ENCODE measurements around the gene TRIM54.
"Not testable (repeated sequence)": the region's sequence is repeated elsewhere in the genome, so short reads cannot be mapped to it uniquely, and the experiment has no call there.

Gene TRIM54

GRCh38 chr2:27264753-27265535 lies 17.3 kb upstream of the TRIM54 start:
- Histone ChIP-seq H4K5ac (ENCODE audit: low read length) (no peak overlapping the region), H2BK15ac (replicated peaks; ENCODE audit: low read depth) (no peak overlapping the region), H3K27ac (ENCODE audit: low read depth, low read length) (no peak overlapping the region), H3K23ac (ENCODE audit: low read length) (peak overlapping the region; percentile 50), H4K8ac (ENCODE audit: low read depth, low read length) (no peak overlapping the region), H2BK5ac (ENCODE audit: low read length) (no peak overlapping the region), H3K4me1 (ENCODE audit: control insufficient read depth, low read depth, low read length) (no peaks in the 10 kb centered on the region), H3K79me1 (ENCODE audit: low read length) (no peaks in the 10 kb centered on the region), H3K27me3 (ENCODE audit: insufficient read depth, low read length, poor library complexity) (peaks cover 52% of the 10 kb centered on the region), H3K18ac (ENCODE audit: low read length) (no peak overlapping the region), H3K4ac (ENCODE audit: low read depth, low read length) (no peak overlapping the region), H3K4me3 (ENCODE audit: low read length) (peak overlapping the region; percentile 30), H2BK120ac (ENCODE audit: low read depth, low read length) (no peak overlapping the region), H2AK5ac (ENCODE audit: low read length) (no peak overlapping the region), H3K9ac (ENCODE audit: low read length) (peak overlapping the region; percentile 56), H3K36me3 (ENCODE audit: control insufficient read depth, insufficient read depth, low read length) (no peaks in the 10 kb centered on the region), H3K4me2 (ENCODE audit: low read length) (peak overlapping the region; percentile 88), H3K56ac (ENCODE audit: low read length) (peak overlapping the region; percentile 49), H3K79me2 (ENCODE audit: control insufficient read depth, insufficient read depth, low read length) (no peaks in the 10 kb centered on the region)
- WGBS (ENCODE audit: extremely low coverage, insufficient coverage, low lambda C conversion rate): no CpG with 5 or more reads among the region's 56 CpGs
- DNase-seq: peak; percentile 87

- H3K4ac ChIP-seq (ENCODE audit: low read depth, low read length): no peak overlapping the region
- H2AK5ac ChIP-seq (ENCODE audit: low read length): no peak overlapping the region
- H3K4me3 ChIP-seq (ENCODE audit: low read length): no peak overlapping the region
- no peaks in the 10 kb centered on the region for H3K36me3 ChIP-seq (ENCODE audit: control insufficient read depth, insufficient read depth, low read length)
- DNase-seq: no peak
- no peak overlapping the region for H4K5ac ChIP-seq (ENCODE audit: low read length)
- no peak overlapping the region for H2BK15ac ChIP-seq (replicated peaks; ENCODE audit: low read depth)
- H3K79me1 ChIP-seq (ENCODE audit: low read length): no peaks in the 10 kb centered on the region
- H2BK120ac ChIP-seq (ENCODE audit: low read depth, low read length): no peak overlapping the region
- peak overlapping the region; percentile 97 for H3K23ac ChIP-seq (ENCODE audit: low read length)
- no peak overlapping the region for H3K4me2 ChIP-seq (ENCODE audit: low read length)
- H3K9ac ChIP-seq (ENCODE audit: low read length): no peak overlapping the region
- no peak overlapping the region for H4K8ac ChIP-seq (ENCODE audit: low read depth, low read length)
- no peak overlapping the region for H3K56ac ChIP-seq (ENCODE audit: low read length)
- H3K27me3 ChIP-seq (ENCODE audit: insufficient read depth, low read length, poor library complexity): peaks cover 51% of the 10 kb centered on the region
- no peak overlapping the region for H2BK5ac ChIP-seq (ENCODE audit: low read length)
- no peak overlapping the region for H3K27ac ChIP-seq (ENCODE audit: low read depth, low read length)
- H3K4me1 ChIP-seq (ENCODE audit: control insufficient read depth, low read depth, low read length): no peaks in the 10 kb centered on the region
- no peak overlapping the region for H3K18ac ChIP-seq (ENCODE audit: low read length)
- no peaks in the 10 kb centered on the region for H3K79me2 ChIP-seq (ENCODE audit: control insufficient read depth, insufficient read depth, low read length)
Measured at GRCh38 chr2:27265536-27265870, 16.7 kb upstream of the TRIM54 start.

- H3K4ac ChIP-seq (ENCODE audit: low read depth, low read length); H3K36me3 ChIP-seq (ENCODE audit: control insufficient read depth, insufficient read depth, low read length); H3K27ac ChIP-seq (ENCODE audit: low read depth, low read length); H2BK5ac ChIP-seq (ENCODE audit: low read length); H3K9ac ChIP-seq (ENCODE audit: low read length); DNase-seq; H3K4me1 ChIP-seq (ENCODE audit: control insufficient read depth, low read depth, low read length); H2BK15ac ChIP-seq (replicated peaks; ENCODE audit: low read depth); H4K8ac ChIP-seq (ENCODE audit: low read depth, low read length); H3K79me2 ChIP-seq (ENCODE audit: control insufficient read depth, insufficient read depth, low read length); H3K18ac ChIP-seq (ENCODE audit: low read length); H4K5ac ChIP-seq (ENCODE audit: low read length); H3K4me3 ChIP-seq (ENCODE audit: low read length); H3K4me2 ChIP-seq (ENCODE audit: low read length); H2AK5ac ChIP-seq (ENCODE audit: low read length); H3K79me1 ChIP-seq (ENCODE audit: low read length); H3K56ac ChIP-seq (ENCODE audit: low read length); H2BK120ac ChIP-seq (ENCODE audit: low read depth, low read length); H3K23ac ChIP-seq (ENCODE audit: low read length): not testable (repeated sequence)
- peaks cover 26% of the 10 kb centered on the region for H3K27me3 ChIP-seq (ENCODE audit: insufficient read depth, low read length, poor library complexity)
- WGBS (ENCODE audit: extremely low coverage, insufficient coverage, low lambda C conversion rate): no CpG with 5 or more reads among the region's 13 CpGs
Measured at GRCh38 chr2:27268296-27268695, 13.9 kb upstream of the TRIM54 start.

GRCh38 chr2:27270131-27270530 lies 12.1 kb upstream of the TRIM54 start:
- Histone ChIP-seq H3K4me2 (ENCODE audit: low read length) (no peak overlapping the region), H4K5ac (ENCODE audit: low read length) (no peak overlapping the region), H3K4me3 (ENCODE audit: low read length) (no peak overlapping the region), H3K79me2 (ENCODE audit: control insufficient read depth, insufficient read depth, low read length) (no peaks in the 10 kb centered on the region), H2BK120ac (ENCODE audit: low read depth, low read length) (no peak overlapping the region), H2AK5ac (ENCODE audit: low read length) (no peak overlapping the region), H3K27me3 (ENCODE audit: insufficient read depth, low read length, poor library complexity) (peaks cover 11% of the 10 kb centered on the region), H3K79me1 (ENCODE audit: low read length) (no peaks in the 10 kb centered on the region), H3K23ac (ENCODE audit: low read length) (no peak overlapping the region), H3K9ac (ENCODE audit: low read length) (no peak overlapping the region), H3K56ac (ENCODE audit: low read length) (no peak overlapping the region), H3K4ac (ENCODE audit: low read depth, low read length) (no peak overlapping the region), H3K36me3 (ENCODE audit: control insufficient read depth, insufficient read depth, low read length) (no peaks in the 10 kb centered on the region), H3K18ac (ENCODE audit: low read length) (no peak overlapping the region), H3K4me1 (ENCODE audit: control insufficient read depth, low read depth, low read length) (no peaks in the 10 kb centered on the region), H4K8ac (ENCODE audit: low read depth, low read length) (no peak overlapping the region), H2BK15ac (replicated peaks; ENCODE audit: low read depth) (no peak overlapping the region), H2BK5ac (ENCODE audit: low read length) (no peak overlapping the region), H3K27ac (ENCODE audit: low read depth, low read length) (no peak overlapping the region)
- DNase-seq: no peak
- WGBS (ENCODE audit: extremely low coverage, insufficient coverage, low lambda C conversion rate): no CpG with 5 or more reads among the region's 3 CpGs

GRCh38 chr2:27270670-27271069 lies 11.6 kb upstream of the TRIM54 start:
- Histone ChIP-seq H2BK15ac (replicated peaks; ENCODE audit: low read depth) (no peak overlapping the region), H2AK5ac (ENCODE audit: low read length) (no peak overlapping the region), H3K4me3 (ENCODE audit: low read length) (no peak overlapping the region), H3K27me3 (ENCODE audit: insufficient read depth, low read length, poor library complexity) (peaks cover 6% of the 10 kb centered on the region), H3K4ac (ENCODE audit: low read depth, low read length) (no peak overlapping the region), H3K27ac (ENCODE audit: low read depth, low read length) (no peak overlapping the region), H3K23ac (ENCODE audit: low read length) (no peak overlapping the region), H2BK120ac (ENCODE audit: low read depth, low read length) (no peak overlapping the region), H3K9ac (ENCODE audit: low read length) (no peak overlapping the region), H4K5ac (ENCODE audit: low read length) (no peak overlapping the region), H2BK5ac (ENCODE audit: low read length) (no peak overlapping the region), H3K56ac (ENCODE audit: low read length) (no peak overlapping the region), H3K18ac (ENCODE audit: low read length) (no peak overlapping the region), H4K8ac (ENCODE audit: low read depth, low read length) (no peak overlapping the region), H3K36me3 (ENCODE audit: control insufficient read depth, insufficient read depth, low read length) (no peaks in the 10 kb centered on the region), H3K79me2 (ENCODE audit: control insufficient read depth, insufficient read depth, low read length) (no peaks in the 10 kb centered on the region), H3K4me1 (ENCODE audit: control insufficient read depth, low read depth, low read length) (no peaks in the 10 kb centered on the region), H3K79me1 (ENCODE audit: low read length) (no peaks in the 10 kb centered on the region), H3K4me2 (ENCODE audit: low read length) (no peak overlapping the region)
- no peak for DNase-seq
- no CpG with 5 or more reads among the region's 2 CpGs for WGBS (ENCODE audit: extremely low coverage, insufficient coverage, low lambda C conversion rate)

All from mesendoderm (in vitro differentiated cells).